Ureter (tissue), 1 donor: ENCODE measurements around the gene HSF2BP. TPM values are rescaled to one million over a fixed set of nuclear protein-coding genes. Genes with fewer than 3 reads are reported as not detected.
"Not testable (repeated sequence)": the region's sequence is repeated elsewhere in the genome, so short reads cannot be mapped to it uniquely, and the experiment has no call there.

Experiments used
- DNase-seq: peaks from one replicate; pipeline ENCODE4 v3.0.0-alpha.2; 2020; ENCODE audit warnings: low spot score
- total RNA-seq: library from RNA; stranded (reverse); gene quantifications from one replicate; pipeline ENCODE4 v1.2.4, GENCODE V29; 2023
- donor health status: DM: yes; HTN: yes; CAD: no.

The HSF2BP gene
- total RNA-seq, 1 donor from 2014 or later: 2.0 TPM

DNA sequence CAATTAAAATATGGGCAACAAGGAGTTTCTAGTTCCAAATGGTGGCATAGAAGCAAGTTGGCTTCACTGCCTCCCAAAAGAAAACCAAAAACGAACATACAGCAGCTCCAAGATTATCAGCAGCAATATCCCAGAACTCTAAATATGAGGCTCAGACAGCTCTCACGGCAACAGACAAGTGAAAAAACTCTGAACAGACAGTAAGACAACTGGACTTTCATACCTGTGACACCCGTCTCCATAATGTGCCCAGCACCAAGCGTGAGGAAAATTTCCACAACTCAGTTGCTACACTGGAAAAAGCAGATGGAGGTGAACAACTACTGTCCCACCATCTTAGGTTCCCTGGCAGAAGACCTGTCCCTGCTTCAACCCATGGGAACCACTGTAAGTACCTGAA, 39.9 kb downstream of the HSF2BP start:
- DNase-seq: no peak

DNA sequence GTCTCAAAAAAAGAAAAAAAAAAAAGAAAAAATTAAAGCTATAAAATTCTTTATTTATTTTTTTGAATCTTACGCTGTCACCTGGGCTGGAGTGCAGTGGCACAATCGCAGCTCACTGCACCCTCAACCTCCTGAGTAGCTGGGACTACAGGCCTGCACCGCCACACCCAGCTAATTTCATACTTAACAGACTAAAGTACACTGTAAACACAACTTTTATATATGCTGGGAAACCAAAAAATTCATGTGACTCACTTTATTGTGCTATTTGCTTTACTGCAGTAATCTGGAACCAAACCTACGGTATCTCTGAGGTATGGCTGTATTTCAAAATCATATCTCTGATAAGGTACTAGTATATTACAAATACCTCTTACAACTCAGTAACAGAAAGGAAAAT, 40.3 kb downstream of the HSF2BP start:
- DNase-seq: no peak

DNA sequence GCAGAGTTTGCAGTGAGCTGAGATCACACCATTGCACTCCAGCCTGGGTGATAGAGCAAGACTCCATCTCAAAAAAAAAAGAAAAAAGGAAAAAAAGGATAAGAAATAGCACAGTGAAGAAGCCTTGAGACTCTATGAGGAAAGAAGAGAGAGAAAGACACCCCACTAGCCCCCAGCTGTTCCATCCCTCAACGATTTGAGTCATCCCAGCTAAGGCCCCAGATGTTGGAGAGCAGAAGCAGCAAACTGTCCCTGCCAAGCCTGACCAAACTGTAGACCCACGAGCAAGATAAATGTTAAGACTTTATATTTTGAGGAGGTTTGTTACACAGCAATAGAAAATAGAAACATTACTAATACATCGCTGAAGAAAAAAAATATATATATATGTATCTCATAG, 42.4 kb downstream of the HSF2BP start:
- DNase-seq: not testable (repeated sequence)

DNA sequence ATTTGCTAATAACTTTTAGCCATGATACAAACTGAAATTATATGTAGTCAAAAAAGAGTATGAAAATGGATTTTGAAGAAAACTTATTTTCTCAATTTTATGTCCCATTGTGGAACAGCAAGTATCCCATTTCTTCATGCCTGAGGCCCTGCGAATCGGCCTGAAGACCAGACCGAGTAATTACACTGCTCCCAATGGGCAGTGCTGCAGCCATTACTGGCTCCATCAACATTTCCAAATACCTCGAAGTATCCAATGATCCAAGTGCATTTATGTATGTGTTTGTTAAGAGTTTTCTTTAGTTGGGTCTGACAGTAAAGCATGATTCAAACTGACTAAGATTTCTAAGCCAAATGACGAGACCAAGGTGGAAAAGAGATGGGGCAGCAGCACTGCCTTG, 44.4 kb downstream of the HSF2BP start:
- no peak for DNase-seq

DNA sequence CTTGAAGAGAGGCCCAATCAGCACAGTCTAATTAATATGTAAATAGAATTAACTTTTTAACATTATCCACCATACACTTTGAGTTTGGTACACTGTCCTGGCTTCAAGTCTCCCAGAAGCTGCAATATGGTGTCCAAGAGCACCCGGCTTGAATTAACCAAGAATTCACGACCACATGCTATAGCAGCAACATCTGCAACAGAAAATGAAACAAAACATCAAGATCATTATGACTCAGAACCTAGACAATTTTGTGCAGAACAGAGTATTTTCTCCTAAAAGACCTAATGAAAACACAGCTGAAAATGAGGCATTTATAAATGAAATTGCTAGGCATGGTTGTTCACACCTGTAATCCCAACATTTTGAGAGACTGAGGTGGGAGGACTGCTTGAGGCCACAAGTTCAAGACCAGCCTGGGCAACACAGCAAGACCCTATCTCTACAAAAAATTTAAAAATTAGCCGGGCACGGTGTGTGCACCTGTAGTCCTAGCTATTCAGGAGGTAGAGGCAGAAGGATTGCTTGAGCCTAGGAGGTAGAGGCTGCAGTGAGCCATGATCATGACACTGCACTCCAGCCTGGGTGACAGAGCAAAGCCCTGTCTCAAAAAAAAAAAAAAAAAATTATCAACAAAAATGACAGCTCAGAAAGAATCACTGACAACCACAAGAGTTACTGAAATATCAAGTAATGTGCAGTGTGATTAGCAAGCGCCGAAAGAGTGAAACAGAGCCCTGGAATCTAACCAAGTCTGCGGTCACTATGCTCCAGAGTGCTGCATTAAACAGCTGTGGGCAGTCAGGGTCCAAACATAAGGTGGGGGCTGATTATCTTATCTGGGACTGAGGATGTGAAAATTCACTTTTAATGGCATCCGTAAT, 45.3 kb downstream of the HSF2BP start:
- no peak for DNase-seq

DNA sequence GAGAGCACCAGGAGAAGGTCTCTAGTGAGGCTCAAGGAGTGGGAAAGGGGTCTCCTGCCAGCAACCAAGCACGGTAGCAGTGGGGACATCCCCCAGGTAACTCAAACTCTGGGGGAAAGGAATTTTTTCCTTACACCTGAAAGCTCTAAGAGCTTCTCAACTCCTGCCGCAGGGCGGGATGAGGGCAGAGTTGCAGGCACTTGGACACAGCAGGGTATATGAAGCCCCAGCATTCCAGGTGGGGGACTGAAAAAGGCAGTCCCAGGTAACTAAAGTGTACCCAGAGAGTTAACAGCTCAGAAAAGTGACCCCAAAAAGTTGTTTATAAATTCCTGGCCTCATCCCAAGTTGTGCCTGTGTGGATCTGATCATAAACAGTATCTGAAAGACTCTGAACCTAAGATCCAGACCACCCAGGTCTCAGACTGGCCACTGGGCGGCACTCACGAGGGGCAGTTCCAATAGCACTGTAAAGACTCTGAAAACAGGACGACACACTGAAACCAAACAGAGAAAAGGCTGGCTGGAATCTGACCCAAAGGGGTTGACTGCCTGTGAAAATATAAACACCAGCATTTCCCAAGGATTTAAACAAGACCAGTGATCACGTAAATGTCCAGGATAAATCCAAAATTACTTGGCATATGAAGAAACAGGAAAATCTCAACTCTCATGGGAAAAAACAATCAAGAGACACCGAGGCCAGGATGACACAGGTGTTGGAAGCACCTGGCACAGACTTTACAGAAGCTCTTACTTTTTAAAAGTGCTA, 47.5 kb downstream of the HSF2BP start:
- peak; percentile 70 for DNase-seq

DNA sequence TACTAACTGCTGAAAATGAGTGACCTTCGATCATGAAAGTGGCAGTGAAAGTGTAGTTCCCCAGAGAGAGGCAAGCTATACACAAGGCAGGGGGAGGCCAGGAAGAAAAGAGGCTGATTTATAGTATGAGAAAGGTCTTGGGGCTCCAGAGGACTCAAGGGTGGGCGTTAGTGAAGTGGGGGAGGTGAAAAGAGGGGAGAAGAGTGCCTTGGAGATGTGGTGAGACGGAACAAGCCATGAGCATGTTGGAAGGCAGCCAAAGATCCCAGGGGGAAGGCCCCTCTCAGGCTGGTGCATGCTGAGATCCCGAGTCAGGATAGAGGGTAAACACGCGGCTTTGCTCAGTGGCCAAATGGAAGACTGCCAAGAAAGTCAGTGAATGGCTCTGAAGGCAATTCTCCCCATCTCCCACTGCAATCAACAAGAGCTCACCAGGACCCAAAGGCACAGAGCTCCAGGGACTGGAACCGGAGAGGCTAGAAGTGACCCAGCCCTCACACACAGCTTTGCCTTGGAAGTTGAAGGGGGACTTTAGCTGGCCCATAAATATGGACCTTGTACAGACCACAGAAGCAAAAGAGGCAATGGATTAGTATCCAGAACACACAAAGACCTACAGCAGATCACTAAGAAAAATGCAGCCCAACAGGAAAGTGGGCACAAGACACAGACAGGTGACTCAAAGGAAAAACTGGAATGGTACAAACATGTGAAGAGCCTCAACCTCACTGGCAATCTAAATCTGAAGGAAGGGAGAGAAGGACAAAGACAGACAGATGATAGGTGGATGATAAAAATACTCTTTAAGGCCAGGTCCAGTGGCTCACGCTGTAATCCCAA, 49.6 kb downstream of the HSF2BP start:
- peak; percentile 85 for DNase-seq

DNA sequence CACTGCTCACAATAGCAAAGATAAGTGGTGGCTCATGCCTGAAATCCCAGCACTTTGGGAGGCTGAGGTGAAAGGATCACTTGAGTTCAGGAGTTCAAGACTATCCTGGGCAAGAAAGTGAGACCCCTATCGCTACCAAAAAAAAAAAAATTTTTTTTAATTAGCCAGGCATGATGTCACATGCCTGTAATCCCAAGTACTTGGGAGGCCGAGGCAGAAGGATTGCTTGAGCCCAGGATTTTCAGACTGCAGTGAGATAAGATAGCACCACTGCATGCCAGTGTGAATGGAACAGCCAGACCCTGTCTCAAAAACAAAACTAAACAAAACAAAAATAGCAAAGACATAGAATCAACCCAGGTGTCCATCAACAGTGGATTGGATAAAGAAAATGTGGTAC, 50.6 kb downstream of the HSF2BP start:
- no peak for DNase-seq

DNA sequence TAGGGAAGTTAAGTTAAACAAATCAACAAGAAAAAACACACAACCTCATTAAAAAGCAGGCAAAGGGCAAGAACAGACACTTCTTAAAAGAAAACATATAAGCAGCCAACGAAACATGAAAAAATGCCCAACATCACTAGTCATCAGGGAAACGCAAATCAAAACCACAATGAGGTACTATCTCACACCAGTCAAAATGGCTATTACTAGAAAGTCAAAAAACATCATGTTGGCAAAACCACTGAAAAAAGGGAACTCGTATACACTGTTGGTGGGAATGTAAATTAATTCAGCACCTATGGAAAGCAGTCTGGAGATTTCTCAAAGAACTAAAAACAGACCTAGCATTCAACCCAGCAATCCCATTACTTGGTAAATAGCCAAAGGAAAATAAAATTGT, 51.1 kb downstream of the HSF2BP start:
- no peak for DNase-seq

DNA sequence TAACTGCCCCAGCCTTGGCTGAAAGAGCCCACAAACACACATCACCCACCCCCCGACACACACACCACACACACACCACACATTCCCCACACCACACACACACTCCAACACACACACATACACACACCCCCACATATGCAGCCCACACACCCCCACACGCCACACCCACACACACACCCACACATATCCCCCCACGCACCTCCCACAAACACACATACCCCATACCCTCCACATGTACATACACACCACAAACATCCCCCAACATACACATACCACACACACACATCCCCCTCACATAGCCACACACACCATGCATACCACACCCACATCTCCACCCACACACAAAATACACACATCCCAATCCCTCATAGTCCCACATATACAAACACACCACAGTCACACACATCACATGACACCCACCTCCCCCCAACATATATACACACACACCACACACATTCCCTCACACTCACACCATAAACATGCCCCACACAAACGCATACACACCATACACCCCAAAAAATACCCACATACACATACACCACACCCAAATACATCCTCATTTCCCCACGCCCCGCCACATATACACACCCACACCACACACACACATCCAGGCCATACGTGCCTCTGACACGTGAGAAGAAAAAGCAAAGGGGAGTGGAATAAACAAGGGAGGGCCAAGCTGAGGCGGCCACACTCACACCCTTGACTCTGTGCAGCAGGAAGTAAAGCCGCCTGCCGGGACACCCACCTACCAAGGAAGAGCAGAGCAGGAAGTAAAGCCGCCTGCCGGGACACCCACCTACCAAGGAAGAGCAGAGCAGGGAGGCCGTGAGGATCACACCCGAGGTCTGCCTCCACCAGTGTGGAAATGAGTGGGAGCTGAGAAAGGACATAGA, 53.7 kb downstream of the HSF2BP start:
- no peak for DNase-seq

DNA sequence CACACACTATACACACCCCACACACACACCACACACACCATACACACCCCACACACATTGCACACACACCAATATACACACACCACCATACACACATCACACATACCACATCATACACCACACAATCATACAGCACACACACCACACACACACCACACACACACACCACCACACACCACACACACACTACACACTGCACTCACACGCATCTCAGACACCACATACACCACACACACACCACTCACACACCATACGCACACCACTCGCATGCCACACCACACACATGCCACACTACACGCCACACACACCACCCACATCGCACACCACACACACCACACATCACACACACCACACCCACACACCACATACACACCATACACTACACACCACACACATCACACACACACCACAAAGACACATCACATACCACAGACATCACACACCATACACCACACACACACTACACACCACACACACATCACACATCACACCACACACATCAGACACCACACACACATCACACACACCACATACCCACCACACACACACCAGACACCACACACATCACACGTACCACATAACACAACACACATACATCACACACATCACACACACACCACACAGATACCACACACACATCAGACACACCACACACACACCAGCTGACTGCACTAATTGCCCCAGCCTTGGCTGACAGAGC, 54.6 kb downstream of the HSF2BP start:
- DNase-seq: no peak

DNA sequence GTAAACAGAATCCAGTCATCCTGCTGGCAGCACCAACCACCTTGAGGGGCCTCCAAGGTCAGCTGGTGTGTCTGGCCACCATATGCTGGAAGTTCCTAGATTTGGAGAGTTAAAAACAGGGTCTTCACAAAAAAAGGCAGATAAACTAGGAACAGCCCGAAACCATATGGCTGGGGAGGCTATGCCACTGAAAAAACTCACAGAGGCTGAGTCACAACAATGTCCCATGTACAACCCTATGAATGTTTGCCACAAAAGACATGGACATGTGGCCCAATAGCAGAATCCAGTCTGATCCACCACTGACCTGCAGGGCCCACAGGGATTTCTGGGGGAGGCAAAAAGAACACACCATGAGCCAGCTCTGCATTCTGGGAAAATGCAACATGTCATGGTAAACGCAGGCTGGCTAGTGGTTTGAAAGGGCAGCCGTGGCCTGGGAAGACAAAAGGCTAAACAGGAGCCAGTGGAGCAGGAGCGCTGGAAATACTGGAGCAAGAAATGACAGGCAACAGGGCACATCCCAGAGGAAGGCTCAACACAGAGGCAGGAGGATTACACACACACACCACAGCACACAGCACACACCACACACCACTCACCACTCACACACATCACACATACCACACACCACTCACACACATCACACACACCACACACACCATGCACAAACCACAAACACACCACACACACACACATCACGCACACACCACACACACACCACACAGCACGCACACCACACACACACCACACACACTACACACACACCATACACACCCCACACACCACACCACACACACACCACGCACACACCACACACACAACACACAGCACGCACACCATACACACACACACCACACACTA, 55.4 kb downstream of the HSF2BP start:
- DNase-seq: no peak

DNA sequence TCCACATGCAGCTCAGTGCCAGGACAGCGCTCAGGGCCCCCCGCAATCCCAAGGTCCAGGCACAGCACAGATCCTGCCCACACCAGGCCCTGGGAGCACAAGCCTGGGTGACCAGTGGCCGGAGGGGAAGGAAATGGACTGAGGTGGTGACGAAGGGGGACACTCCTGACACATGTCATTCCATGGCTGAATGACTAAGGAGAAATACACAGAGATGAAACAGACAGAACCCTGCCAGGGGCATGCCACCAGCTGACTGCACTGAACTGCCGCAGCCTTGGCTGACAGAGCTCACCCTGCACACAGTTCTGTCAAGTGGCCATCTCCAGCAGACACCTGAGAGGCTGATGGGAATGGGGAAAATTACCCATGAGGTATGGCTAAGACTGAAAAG, 56.1 kb downstream of the HSF2BP start:
- no peak for DNase-seq

DNA sequence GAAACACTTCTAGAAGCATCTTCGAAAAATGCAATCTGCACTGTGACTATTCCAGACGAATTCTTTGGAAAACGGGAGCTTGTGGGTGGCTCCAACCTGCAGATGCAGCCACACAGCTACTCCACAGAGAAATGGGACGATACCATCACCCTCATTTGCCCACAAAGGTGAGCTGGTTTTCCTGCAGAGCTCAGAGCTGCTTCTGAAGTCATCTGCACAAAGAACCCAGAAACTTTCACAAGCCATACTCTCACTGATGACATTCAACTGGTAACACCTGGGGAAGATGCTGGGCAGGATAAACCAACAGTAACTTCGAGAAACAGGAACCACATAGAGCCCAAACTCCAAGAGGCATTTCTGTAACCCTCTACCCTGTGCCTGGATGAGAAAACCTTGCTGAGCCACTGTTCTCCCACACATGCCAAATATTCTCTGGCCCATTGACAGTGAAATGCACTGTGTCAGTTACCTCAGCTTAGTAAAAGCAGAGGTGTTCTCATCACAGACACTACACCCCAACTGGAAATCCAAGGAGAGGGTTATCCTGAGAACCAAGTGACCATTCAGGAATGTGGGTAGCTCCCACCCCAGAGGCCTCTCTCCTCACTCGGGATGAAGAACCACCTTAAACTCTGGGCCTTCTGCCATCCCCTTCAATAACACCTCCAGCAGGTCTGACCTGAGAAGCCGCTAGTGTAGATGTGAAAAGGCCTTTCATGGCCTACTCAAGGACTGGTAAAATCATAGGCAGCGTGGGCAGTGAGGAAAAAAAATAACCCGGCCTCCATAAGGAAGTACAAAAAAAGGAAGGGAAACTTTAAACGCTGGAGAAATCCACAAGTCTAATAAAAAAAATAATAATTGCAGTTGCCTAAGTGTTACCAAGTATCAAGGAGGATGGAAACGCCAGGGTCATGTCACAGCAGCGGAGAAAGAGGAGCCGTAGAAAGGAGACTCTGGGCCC, 56.7 kb downstream of the HSF2BP start:
- DNase-seq: no peak

DNA sequence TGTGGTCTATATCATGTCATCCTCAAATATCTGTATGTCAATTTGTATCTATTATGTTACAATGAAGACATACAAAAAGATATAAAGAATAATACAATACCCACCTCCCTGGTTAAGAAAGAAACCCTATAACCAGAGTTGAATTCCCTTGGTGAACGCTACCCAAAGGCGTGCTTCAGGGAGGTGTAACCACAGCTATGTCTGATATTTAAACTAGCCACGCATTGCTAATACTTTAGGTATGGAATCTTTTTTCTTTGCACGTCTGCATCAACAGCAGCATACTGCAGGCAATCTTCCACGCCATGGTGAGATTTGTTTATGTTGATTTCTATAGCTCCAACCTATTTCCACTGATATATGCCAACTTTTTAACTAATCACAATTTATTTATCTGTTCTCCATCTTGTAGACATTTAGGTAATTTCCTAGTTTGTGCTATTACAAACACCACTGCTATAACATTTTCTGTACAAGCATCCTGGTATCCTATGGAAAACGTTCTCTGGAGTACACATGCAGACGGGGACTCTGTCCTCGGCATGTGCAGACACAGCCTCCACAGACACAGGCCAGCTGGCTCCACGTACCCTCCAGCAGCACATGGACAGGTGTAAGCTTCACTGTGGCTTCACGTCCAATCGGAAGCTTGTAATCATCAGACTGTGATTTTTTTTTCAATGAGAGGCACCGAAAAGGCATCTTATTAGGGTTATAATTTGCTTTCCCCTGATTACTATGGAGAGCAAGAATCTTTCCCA, 58.5 kb downstream of the HSF2BP start:
- no peak for DNase-seq

DNA sequence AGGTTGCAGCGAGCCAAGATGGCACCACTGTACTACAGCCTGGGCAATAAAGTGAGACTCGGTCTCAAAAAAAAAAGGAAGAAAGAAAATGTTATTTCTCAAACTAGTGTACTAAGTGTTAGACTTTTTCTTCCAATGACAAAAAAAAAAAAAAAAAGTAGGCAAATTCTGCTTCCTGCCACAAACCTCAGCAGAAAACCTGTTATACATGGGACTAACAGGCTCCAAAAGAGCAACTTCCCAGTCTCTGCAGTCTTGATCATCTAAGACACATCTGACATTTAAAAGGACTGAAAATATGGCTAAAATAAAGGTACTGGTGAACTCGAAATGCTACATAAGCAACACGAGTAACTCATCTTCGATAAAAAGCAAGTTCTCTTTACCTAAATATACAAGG, 59.6 kb downstream of the HSF2BP start:
- DNase-seq: no peak

DNA sequence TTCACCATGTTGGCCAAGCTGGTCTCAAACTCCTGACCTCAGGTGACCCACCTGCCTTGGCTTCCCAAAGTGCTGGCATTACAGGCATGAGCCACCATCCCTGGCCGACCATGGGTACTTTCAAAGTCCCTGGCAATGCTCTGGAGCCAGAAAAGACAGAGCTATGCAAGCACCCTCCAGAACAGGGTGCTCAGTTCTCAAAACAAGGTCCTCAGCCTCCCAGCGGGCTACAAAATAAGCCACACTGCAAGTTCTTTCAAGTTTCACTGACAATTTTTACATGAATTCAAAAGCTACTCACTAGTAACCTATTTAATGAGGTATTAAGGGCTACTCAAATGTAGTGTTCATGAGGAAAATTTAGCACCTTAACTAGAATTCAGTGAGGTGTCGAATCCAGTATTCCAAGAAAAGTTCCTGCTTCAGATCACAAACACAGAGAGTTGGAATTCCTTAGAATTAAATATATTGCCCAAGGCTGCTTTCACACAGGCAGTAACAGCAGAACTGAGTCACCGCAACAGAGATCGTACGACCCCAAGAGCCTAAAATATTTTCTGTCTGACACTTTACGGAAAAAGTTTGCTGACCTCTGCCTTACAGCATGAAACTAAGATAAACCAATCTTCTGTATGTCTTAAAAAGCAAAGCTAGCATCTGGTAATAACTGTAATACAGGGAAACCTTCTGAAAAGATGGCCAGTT, 60.7 kb downstream of the HSF2BP start:
- DNase-seq: no peak
